GM19328 (cell line): ENCODE data around the gene GATM.
"Not testable (repeated sequence)": the region's sequence is repeated elsewhere in the genome, so short reads cannot be mapped to it uniquely, and the experiment has no call there.

ENCODE experiments used
- ATAC-seq: cut with Tn5 transposase; IDR thresholded peaks from one replicate; pipeline ENCODE4 v1.9.1; 2021; ENCODE audit warnings: mild to moderate bottlenecking, moderate library complexity; ENCODE audit not compliant: unreplicated experiment

GATM gene

GRCh38 chr15:45391746-45392583, 13.6 kb upstream of the GATM start:
- ATAC-seq = peak; percentile 92

GRCh38 chr15:45389351-45389750, 11.0 kb upstream of the GATM start:
- no peak for ATAC-seq

- ATAC-seq = no peak
Measured at GRCh38 chr15:45387380-45388007, 9.2 kb upstream of the GATM start.

GRCh38 chr15:45386974-45387373, 8.6 kb upstream of the GATM start:
- ATAC-seq = no peak

- ATAC-seq = no peak
Measured at GRCh38 chr15:45386420-45386819, 8.1 kb upstream of the GATM start.

GRCh38 chr15:45385590-45385989, 7.2 kb upstream of the GATM start:
- ATAC-seq = no peak

GRCh38 chr15:45384700-45385099, 6.4 kb upstream of the GATM start:
- no peak for ATAC-seq

GRCh38 chr15:45378913-45379262, 544 bp upstream of the GATM start:
- no peak for ATAC-seq

- ATAC-seq = peak; percentile 11
Measured at GRCh38 chr15:45377609-45378148, 665 bp downstream of the GATM start.

GRCh38 chr15:45376967-45377608, 1.3 kb downstream of the GATM start:
- no peak for ATAC-seq

- ATAC-seq = no peak
Measured at GRCh38 chr15:45376300-45376928, 1.9 kb downstream of the GATM start.

- no peak for ATAC-seq
Measured at GRCh38 chr15:45375836-45376235, 2.5 kb downstream of the GATM start.

GRCh38 chr15:45373976-45374375, 4.4 kb downstream of the GATM start:
- ATAC-seq = no peak

- ATAC-seq = no peak
Measured at GRCh38 chr15:45372041-45372995, 6.0 kb downstream of the GATM start.

- ATAC-seq = no peak
Measured at GRCh38 chr15:45371546-45371945, 6.8 kb downstream of the GATM start.

GRCh38 chr15:45370042-45370441, 8.3 kb downstream of the GATM start:
- ATAC-seq = not testable (repeated sequence)

- ATAC-seq = not testable (repeated sequence)
Measured at GRCh38 chr15:45367222-45367621, 11.1 kb downstream of the GATM start.

GRCh38 chr15:45364271-45364670, 14.1 kb downstream of the GATM start:
- ATAC-seq = no peak

GRCh38 chr15:45363801-45364200, 14.5 kb downstream of the GATM start:
- no peak for ATAC-seq

- no peak for ATAC-seq
Measured at GRCh38 chr15:45363334-45363733, 15.0 kb downstream of the GATM start.
